Peyer's patch (tissue), 4 donors: Measurements from ENCODE around the gene ODC1. TPM values are rescaled to one million over a fixed set of nuclear protein-coding genes. Genes with fewer than 3 reads are reported as not detected.

Experiments used
- DNase-seq, 3 donors: peaks; one replicate each; pipeline ENCODE4 v3.0.0-alpha.2; 2017 to 2019
- H3K27ac ChIP-seq, 4 donors: fragments of 200-600 bp; sonication (generic); one replicate each; pipeline ENCODE4 v1.5.1; 2016 to 2019
- H3K27me3 ChIP-seq, 2 donors: fragments of 200-600 bp; sonication (generic); one replicate each; pipeline ENCODE4 v1.5.1; 2019
- H3K36me3 ChIP-seq, 3 donors: fragments of 200-600 bp; sonication (generic); one replicate each; pipeline ENCODE4 v1.5.1; 2016 to 2019
- H3K4me1 ChIP-seq, 4 donors: fragments of 200-600 bp; sonication (generic); one replicate each; pipeline ENCODE4 v1.5.1; 2016 to 2019
- H3K4me3 ChIP-seq, 4 donors: fragments of 200-600 bp; sonication (generic); 1 replicate in 3 of 4; 2 replicates in 1 of 4; pipeline ENCODE4 v1.5.1; 2016 to 2019; ENCODE audit warnings: mild to moderate bottlenecking in 1 of 4
- H3K9me3 ChIP-seq, 4 donors: fragments of 200-600 bp; sonication (generic); one replicate each; pipeline ENCODE4 v1.5.1; 2016 to 2019; ENCODE audit warnings: mild to moderate bottlenecking in 1 of 4
- POLR2A ChIP-seq, 2 donors: fragments of 450-650 bp; IDR thresholded peaks; one replicate each; pipeline ENCODE4 v1.5.1; 2017; ENCODE audit warnings: antibody characterized with exemption in 2 of 2, mild to moderate bottlenecking in 2 of 2, moderate library complexity in 2 of 2
- total RNA-seq, 4 donors: library from RNA; depleted of rRNA; stranded (reverse); fragments of >200 nt; gene quantifications; one replicate each; pipeline ENCODE4 v1.1.0, GENCODE V29; 2016
- TF ChIP-seq, protein P1 (sequence below), 6 experiments: fragments of 450-650 bp in 4 of 6; fragments of 200-600 bp in 2 of 6; sonication (generic) in 1 of 6; IDR thresholded peaks; one replicate each; pipeline ENCODE4 v1.5.1; 2017 to 2019; ENCODE audit warnings: antibody characterized with exemption in 6 of 6, mild to moderate bottlenecking in 3 of 6, moderate library complexity in 1 of 6

ODC1 gene
- total RNA-seq, 4 donors from 2014 or later: 31.5 to 91.6 (median 55.6) TPM

- Histone ChIP-seq H3K4me1 (peaks cover 3 to 36% (median 7%) of the 10 kb centered on the region in 4 donors), H3K9me3 (no peaks in the 10 kb centered on the region), H3K36me3 (peaks cover 0 to 40% (median 0%) of the 10 kb centered on the region in 3 donors), H3K27ac (peak overlapping the region in 1 of 4 donors; percentile 51), H3K27me3 (no peaks in the 10 kb centered on the region), H3K4me3 (no peak overlapping the region)
- TF ChIP-seq, protein P1, sequence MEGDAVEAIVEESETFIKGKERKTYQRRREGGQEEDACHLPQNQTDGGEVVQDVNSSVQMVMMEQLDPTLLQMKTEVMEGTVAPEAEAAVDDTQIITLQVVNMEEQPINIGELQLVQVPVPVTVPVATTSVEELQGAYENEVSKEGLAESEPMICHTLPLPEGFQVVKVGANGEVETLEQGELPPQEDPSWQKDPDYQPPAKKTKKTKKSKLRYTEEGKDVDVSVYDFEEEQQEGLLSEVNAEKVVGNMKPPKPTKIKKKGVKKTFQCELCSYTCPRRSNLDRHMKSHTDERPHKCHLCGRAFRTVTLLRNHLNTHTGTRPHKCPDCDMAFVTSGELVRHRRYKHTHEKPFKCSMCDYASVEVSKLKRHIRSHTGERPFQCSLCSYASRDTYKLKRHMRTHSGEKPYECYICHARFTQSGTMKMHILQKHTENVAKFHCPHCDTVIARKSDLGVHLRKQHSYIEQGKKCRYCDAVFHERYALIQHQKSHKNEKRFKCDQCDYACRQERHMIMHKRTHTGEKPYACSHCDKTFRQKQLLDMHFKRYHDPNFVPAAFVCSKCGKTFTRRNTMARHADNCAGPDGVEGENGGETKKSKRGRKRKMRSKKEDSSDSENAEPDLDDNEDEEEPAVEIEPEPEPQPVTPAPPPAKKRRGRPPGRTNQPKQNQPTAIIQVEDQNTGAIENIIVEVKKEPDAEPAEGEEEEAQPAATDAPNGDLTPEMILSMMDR (IDR thresholded peaks at IDR 0.05): no peak
- no peak for TF ChIP-seq POLR2A (IDR thresholded peaks at IDR 0.05)
- no peak for DNase-seq
Observed at GRCh38 chr2:10428355-10428754, 19.8 kb downstream of the ODC1 start.

- H3K36me3 ChIP-seq: peaks cover 0 to 48% (median 0%) of the 10 kb centered on the region in 3 donors
- H3K4me3 ChIP-seq: no peak overlapping the region
- TF ChIP-seq, protein P1 (IDR thresholded peaks at IDR 0.05): no peak
- TF ChIP-seq POLR2A (IDR thresholded peaks at IDR 0.05): no peak
- no peaks in the 10 kb centered on the region for H3K9me3 ChIP-seq
- H3K27me3 ChIP-seq: no peaks in the 10 kb centered on the region
- H3K27ac ChIP-seq: no peak overlapping the region
- DNase-seq: no peak
- H3K4me1 ChIP-seq: peaks cover 1 to 31% (median 5%) of the 10 kb centered on the region in 4 donors
Observed at GRCh38 chr2:10427618-10427949, 20.5 kb downstream of the ODC1 start.

GRCh38 chr2:10426726-10427617 is 21.2 kb downstream of the ODC1 start:
- peaks cover 0 to 25% (median 2%) of the 10 kb centered on the region in 4 donors for H3K4me1 ChIP-seq
- no peaks in the 10 kb centered on the region for H3K27me3 ChIP-seq
- H3K27ac ChIP-seq: no peak overlapping the region
- peaks cover 0 to 54% (median 0%) of the 10 kb centered on the region in 3 donors for H3K36me3 ChIP-seq
- TF ChIP-seq, protein P1 (IDR thresholded peaks at IDR 0.05): no peak
- TF ChIP-seq POLR2A (IDR thresholded peaks at IDR 0.05): no peak
- no peaks in the 10 kb centered on the region for H3K9me3 ChIP-seq
- H3K4me3 ChIP-seq: no peak overlapping the region
- no peak for DNase-seq

DNA sequence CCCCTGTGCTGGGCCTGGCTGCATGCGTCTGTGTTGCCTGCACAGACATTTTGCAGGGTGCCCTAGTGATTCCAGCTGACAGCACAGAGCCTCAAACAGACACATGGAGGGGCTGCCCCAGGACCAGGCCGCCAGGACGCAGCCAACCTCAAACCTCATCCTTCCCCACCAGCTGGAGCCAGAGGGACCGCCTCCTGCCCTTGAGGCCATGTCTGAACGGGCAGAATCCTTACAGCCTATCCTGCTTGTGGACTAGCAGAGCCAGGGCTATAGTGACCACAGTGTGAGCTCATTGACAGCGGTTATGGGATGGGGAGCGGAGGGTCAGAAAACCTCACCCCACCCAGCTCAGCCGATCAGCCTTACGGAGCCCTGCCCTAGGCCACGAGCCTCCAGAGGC is 22.4 kb downstream of the ODC1 start:
- H3K27me3 ChIP-seq: no peaks in the 10 kb centered on the region
- H3K27ac ChIP-seq: no peak overlapping the region
- no peaks in the 10 kb centered on the region for H3K9me3 ChIP-seq
- peaks cover 0 to 17% (median 1%) of the 10 kb centered on the region in 4 donors for H3K4me1 ChIP-seq
- no peak for DNase-seq
- no peak for TF ChIP-seq POLR2A (IDR thresholded peaks at IDR 0.05)
- TF ChIP-seq, protein P1 (IDR thresholded peaks at IDR 0.05): no peak
- H3K4me3 ChIP-seq: no peak overlapping the region
- H3K36me3 ChIP-seq: peaks cover 0 to 65% (median 0%) of the 10 kb centered on the region in 3 donors

- no peak overlapping the region for H3K4me3 ChIP-seq
- H3K27me3 ChIP-seq: no peaks in the 10 kb centered on the region
- no peak overlapping the region for H3K27ac ChIP-seq
- DNase-seq: no peak
- peaks cover 0 to 72% (median 0%) of the 10 kb centered on the region in 3 donors for H3K36me3 ChIP-seq
- H3K4me1 ChIP-seq: peaks cover 0 to 17% (median 1%) of the 10 kb centered on the region in 4 donors
- TF ChIP-seq, protein P1 (IDR thresholded peaks at IDR 0.05): no peak
- no peak for TF ChIP-seq POLR2A (IDR thresholded peaks at IDR 0.05)
- H3K9me3 ChIP-seq: no peaks in the 10 kb centered on the region
Observed at GRCh38 chr2:10424916-10425505, 23.1 kb downstream of the ODC1 start.
